GM10248 (cell line): Measurements from ENCODE around the gene GNG2.

Source experiments
- CTCF ChIA-PET: fragments of 300-600 bp; sonication (Branson Sonifier 250); formaldehyde crosslinking; extraction: SDS; loops from one replicate; lab custom pipeline; 2021; ENCODE audit warnings: antibody characterized with exemption; lab: Yijun Ruan, JAX
- POLR2A ChIA-PET: fragments of 350-650 bp; sonication (Branson Sonifier 250); formaldehyde crosslinking; extraction: SDS; loops from one replicate; lab custom pipeline; 2020; ENCODE audit warnings: antibody characterized with exemption; lab: Yijun Ruan, JAX
- DNase-seq: peaks from one replicate; pipeline ENCODE4 v3.0.0; 2012; ENCODE audit errors: extremely low spot score
- TF ChIP-seq, protein P1 (sequence below): IDR thresholded peaks from 2 replicates; pipeline ENCODE4 v1.5.1; 2012; ENCODE audit warnings: mild to moderate bottlenecking, low read depth; ENCODE audit errors: extremely low read depth, missing control alignments, control extremely low read depth

Gene GNG2

DNA sequence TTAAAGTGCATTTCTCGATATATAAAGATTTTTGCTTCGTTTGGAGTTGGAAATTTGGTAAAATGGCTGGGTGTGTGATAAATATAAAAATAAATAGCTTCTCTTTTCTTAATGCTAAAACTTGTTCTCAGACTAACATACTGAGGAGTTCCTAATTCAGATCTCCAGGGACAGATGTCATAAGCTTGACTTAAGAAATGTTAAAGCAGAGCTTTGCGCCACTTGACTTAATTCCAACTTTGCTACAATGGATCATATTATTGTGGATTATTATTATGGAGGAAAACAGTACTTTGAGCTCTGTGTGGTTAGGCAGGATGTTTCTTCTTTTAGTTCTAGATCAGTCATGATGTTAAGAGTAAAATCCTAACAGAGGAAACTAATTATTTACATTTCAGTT, 33.8 kb downstream of the GNG2 start:
- TF ChIP-seq, protein P1, sequence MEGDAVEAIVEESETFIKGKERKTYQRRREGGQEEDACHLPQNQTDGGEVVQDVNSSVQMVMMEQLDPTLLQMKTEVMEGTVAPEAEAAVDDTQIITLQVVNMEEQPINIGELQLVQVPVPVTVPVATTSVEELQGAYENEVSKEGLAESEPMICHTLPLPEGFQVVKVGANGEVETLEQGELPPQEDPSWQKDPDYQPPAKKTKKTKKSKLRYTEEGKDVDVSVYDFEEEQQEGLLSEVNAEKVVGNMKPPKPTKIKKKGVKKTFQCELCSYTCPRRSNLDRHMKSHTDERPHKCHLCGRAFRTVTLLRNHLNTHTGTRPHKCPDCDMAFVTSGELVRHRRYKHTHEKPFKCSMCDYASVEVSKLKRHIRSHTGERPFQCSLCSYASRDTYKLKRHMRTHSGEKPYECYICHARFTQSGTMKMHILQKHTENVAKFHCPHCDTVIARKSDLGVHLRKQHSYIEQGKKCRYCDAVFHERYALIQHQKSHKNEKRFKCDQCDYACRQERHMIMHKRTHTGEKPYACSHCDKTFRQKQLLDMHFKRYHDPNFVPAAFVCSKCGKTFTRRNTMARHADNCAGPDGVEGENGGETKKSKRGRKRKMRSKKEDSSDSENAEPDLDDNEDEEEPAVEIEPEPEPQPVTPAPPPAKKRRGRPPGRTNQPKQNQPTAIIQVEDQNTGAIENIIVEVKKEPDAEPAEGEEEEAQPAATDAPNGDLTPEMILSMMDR: no peak
- ChIA-PET CTCF (interaction anchor here (1.4 to 2.1 kb wide), 4 partner anchors 9 to 84 kb away, joined by 3 to 16 read pairs (median 4); no protein-coding TSS in a partner anchor), POLR2A (no interaction called here)
- no peak for DNase-seq

- POLR2A ChIA-PET: no interaction called here
- CTCF ChIA-PET: interaction anchor here (1.2 to 2.1 kb wide), 7 partner anchors 9 to 83 kb away, joined by 3 to 16 read pairs (median 4); no protein-coding TSS in a partner anchor
- TF ChIP-seq, protein P1: no peak
- no peak for DNase-seq
Measured at GRCh38 chr14:51895375-51895774, 35.0 kb downstream of the GNG2 start.

DNA sequence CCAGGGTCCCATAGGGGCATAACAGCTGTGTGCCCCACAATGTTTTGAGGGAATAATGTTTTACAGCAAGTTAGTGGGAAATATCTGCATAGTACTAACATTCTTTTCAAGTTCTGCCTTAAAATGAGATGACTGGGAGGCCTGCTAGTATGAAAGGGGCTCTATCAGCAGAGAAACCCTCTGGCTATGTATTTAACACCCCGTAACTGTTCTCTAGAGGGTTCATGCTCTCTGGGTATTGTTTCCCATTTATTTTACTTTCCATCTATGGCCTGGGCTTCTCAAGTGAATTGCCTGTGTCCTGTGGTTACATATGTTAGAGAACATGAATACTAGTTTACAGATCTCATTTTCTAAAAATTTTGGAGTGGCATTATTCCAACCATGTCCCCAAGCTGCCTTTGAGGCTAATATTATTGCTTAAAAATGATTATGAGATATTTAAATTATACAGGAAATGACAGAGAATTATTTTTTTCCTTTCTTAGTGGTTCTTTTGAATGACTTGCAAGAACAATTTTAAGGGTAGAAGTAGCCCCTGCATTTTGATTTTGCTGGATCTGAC, 37.5 kb downstream of the GNG2 start:
- ChIA-PET POLR2A (interaction anchor here (0.6 kb wide), 1 partner anchor 73 kb away, joined by 4 read pairs; no protein-coding TSS in a partner anchor), CTCF (interaction anchor here (1.0 to 6.3 kb wide), 5 partner anchors 9 to 41 kb away, joined by 3 to 40 read pairs (median 7); no protein-coding TSS in a partner anchor)
- TF ChIP-seq, protein P1: no peak
- no peak for DNase-seq

DNA sequence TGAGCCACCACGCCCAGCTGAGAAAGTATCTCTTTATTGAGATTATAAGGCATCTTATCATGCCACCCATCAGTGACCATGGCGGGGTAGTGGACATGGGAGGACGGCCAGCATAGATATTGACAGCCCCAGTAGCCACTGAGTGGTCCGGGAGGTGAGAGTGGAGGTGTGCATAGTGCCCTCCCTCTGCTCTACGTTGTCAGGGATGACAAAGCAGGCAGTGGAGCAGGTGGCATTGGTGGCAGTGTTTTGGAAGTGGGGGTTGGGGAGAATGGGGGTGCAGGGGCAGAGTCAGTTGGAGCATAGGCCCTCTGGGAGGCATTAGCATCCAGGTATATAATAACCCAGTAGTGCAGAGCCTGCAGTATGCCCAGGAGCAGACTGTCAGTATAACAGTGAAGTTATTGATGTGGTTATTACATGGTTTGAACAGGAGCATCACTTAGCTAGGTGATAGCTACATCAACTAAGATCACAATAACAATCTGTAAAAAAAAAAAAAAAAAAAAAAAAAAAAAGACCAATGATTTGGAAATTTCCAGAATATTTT, 41.1 kb downstream of the GNG2 start:
- TF ChIP-seq, protein P1: no peak
- DNase-seq: no peak
- ChIA-PET POLR2A (no interaction called here), CTCF (interaction anchor here (1.7 to 6.3 kb wide), 3 partner anchors 10 to 13 kb away, joined by 12 to 40 read pairs (median 12); no protein-coding TSS in a partner anchor)

DNA sequence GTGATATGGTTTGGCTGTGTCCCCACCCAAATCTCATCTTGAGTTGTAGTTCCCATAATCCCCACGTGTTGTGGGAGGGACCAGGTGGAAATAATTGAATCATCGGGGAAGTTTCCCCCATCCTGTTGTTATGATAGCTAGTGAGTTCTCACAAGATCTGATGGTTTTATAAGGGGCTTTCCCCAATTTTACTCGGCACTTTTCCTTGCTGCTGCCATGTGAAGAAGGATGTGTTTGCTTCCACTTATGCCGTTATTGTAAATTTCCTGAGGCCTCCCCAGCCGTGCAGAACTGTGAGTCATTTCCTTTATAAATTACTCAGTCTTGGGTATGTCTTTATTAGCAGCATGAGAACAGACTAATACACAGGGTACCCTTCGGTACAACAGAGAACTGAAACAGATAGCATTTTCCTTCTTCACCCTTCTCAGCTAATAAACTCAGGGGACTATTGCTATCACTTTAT, 45.3 kb downstream of the GNG2 start:
- POLR2A ChIA-PET: interaction anchor here (0.7 kb wide), 1 partner anchor 38 kb away, joined by 3 read pairs; no protein-coding TSS in a partner anchor
- CTCF ChIA-PET: interaction anchor here (1.5 to 1.7 kb wide), 3 partner anchors 10 to 73 kb away, joined by 3 to 5 read pairs (median 3); no protein-coding TSS in a partner anchor
- peak; percentile 39 for DNase-seq

- TF ChIP-seq, protein P1: no peak
- ChIA-PET CTCF (interaction anchor here (0.9 to 2.1 kb wide), 5 partner anchors 12 to 70 kb away, joined by 3 to 6 read pairs (median 4); no protein-coding TSS in a partner anchor), POLR2A (no interaction called here)
- DNase-seq: no peak
Measured at GRCh38 chr14:51908086-51908485, 47.7 kb downstream of the GNG2 start.
